Head of caudate nucleus (tissue), 42 donors: ENCODE measurements around the gene ZNF787.
A peak's percentile ranks its signal among the peaks of the same experiment; 100 is the strongest.

Experiments
- DNase-seq, 42 donors: peaks; one replicate each; pipeline versions ENCODE4 v3.0.0 to v3.0.0-alpha.2; 2020 to 2021; ENCODE audit warnings: mixed read lengths in 7 of 42
- intact Hi-C: fragments of 100-400 bp; cut with DNase I; formaldehyde crosslinking; loops from one replicate; pipeline ENCODE4 v1.15.0; 2022

ZNF787 gene

GRCh38 chr19:56126983-56127780 lies 6.1 kb upstream of the ZNF787 start:
- intact Hi-C loops, result no loop called here

GRCh38 chr19:56125806-56126590 lies 4.9 kb upstream of the ZNF787 start:
- no peak for DNase-seq
- intact Hi-C loops, result no loop called here

More at GRCh38 chr19:56126983-56127780, 6.1 kb upstream of the ZNF787 start:
- no peak for DNase-seq

GRCh38 chr19:56124578-56124977 lies 3.5 kb upstream of the ZNF787 start:
- intact Hi-C loops, result no loop called here
- DNase-seq, result no peak

- intact Hi-C loops, result no loop called here
- no peak for DNase-seq
These were observed 2.3 kb upstream of the ZNF787 start for GRCh38 chr19:56123266-56123891.

GRCh38 chr19:56120371-56121179 lies 520 bp downstream of the ZNF787 start:
- intact Hi-C loops, result loop anchor here (1.0 kb wide), 1 partner anchor 20 kb away; no protein-coding TSS in a partner anchor
- DNase-seq, result peak in 38 of 42 donors; percentile 42 to 89 (median 72)

- no peak for DNase-seq
- intact Hi-C loops, result no loop called here
These were observed 1.1 kb downstream of the ZNF787 start for GRCh38 chr19:56120002-56120370.

- DNase-seq, result no peak
- intact Hi-C loops, result no loop called here
These were observed 1.5 kb downstream of the ZNF787 start for GRCh38 chr19:56119582-56119978.

- intact Hi-C loops, result no loop called here
- DNase-seq, result no peak
These were observed 2.2 kb downstream of the ZNF787 start for GRCh38 chr19:56118666-56119581.

GRCh38 chr19:56117889-56118288 lies 3.2 kb downstream of the ZNF787 start:
- no peak for DNase-seq
- intact Hi-C loops, result no loop called here

- intact Hi-C loops, result no loop called here
- DNase-seq, result no peak
These were observed 3.7 kb downstream of the ZNF787 start for GRCh38 chr19:56117376-56117884.

- intact Hi-C loops, result no loop called here
- no peak for DNase-seq
These were observed 4.5 kb downstream of the ZNF787 start for GRCh38 chr19:56116606-56117005.

GRCh38 chr19:56115490-56115889 lies 5.6 kb downstream of the ZNF787 start:
- intact Hi-C loops, result no loop called here
- peak in 5 of 42 donors; percentile 32 to 53 (median 41) for DNase-seq

GRCh38 chr19:56114778-56115110 lies 6.4 kb downstream of the ZNF787 start:
- no peak for DNase-seq
- intact Hi-C loops, result no loop called here

- intact Hi-C loops, result no loop called here
- no peak for DNase-seq
These were observed 6.9 kb downstream of the ZNF787 start for GRCh38 chr19:56114051-56114777.

- intact Hi-C loops, result no loop called here
- DNase-seq, result no peak
These were observed 7.9 kb downstream of the ZNF787 start for GRCh38 chr19:56113074-56113632.

GRCh38 chr19:56112313-56112709 lies 8.8 kb downstream of the ZNF787 start:
- intact Hi-C loops, result no loop called here
- DNase-seq, result peak in 4 of 42 donors; percentile 9 to 50 (median 36)
